ENCODE data around the gene PHF21B.

PHF21B gene

GRCh38 chr22:45010532-45010900 is 711 bp upstream of the PHF21B start:
- no peak for DNase-seq

- no peak for DNase-seq
Observed at GRCh38 chr22:45008751-45009605, 827 bp downstream of the PHF21B start.

GRCh38 chr22:45008186-45008681 is 1.6 kb downstream of the PHF21B start:
- DNase-seq = no peak

GRCh38 chr22:45007391-45008185 is 2.2 kb downstream of the PHF21B start:
- no peak for DNase-seq

GRCh38 chr22:45006964-45007390 is 2.8 kb downstream of the PHF21B start:
- no peak for DNase-seq

- no peak for DNase-seq
Observed at GRCh38 chr22:45006111-45006963, 3.5 kb downstream of the PHF21B start.

GRCh38 chr22:45001653-45002052 is 8.2 kb downstream of the PHF21B start:
- DNase-seq = no peak

- DNase-seq = no peak
Observed at GRCh38 chr22:45000330-45000729, 9.5 kb downstream of the PHF21B start.

- no peak for DNase-seq
Observed at GRCh38 chr22:44999687-45000086, 10.1 kb downstream of the PHF21B start.

GRCh38 chr22:44999231-44999630 is 10.6 kb downstream of the PHF21B start:
- DNase-seq = no peak

GRCh38 chr22:44998296-44998695 is 11.5 kb downstream of the PHF21B start:
- DNase-seq = no peak

GRCh38 chr22:44997060-44997459 is 12.7 kb downstream of the PHF21B start:
- no peak for DNase-seq

GRCh38 chr22:44996648-44997047 is 13.2 kb downstream of the PHF21B start:
- no peak for DNase-seq

- DNase-seq = no peak
Observed at GRCh38 chr22:44996120-44996519, 13.7 kb downstream of the PHF21B start.

- no peak for DNase-seq
Observed at GRCh38 chr22:44995715-44996114, 14.1 kb downstream of the PHF21B start.

GRCh38 chr22:44995105-44995514 is 14.7 kb downstream of the PHF21B start:
- no peak for DNase-seq

GRCh38 chr22:44994399-44995104 is 15.3 kb downstream of the PHF21B start:
- DNase-seq = no peak

GRCh38 chr22:44992166-44992565 is 17.6 kb downstream of the PHF21B start:
- no peak for DNase-seq

GRCh38 chr22:44991218-44991617 is 18.6 kb downstream of the PHF21B start:
- DNase-seq = no peak

- DNase-seq = no peak
Observed at GRCh38 chr22:44990810-44991209, 19.0 kb downstream of the PHF21B start.

GRCh38 chr22:44990328-44990727 is 19.5 kb downstream of the PHF21B start:
- no peak for DNase-seq

GRCh38 chr22:44988671-44989070 is 21.1 kb downstream of the PHF21B start:
- no peak for DNase-seq

Data from activated CD8-positive, alpha-beta memory T cell treated with anti-CD3 and anti-CD28 coated beads, Interleukin-2, amount 50 U/mL, for 4 hours (primary cell).